GM12892 (cell line): Measurements from ENCODE around the gene CABLES1.
"Not testable (repeated sequence)": the region's sequence is repeated elsewhere in the genome, so short reads cannot be mapped to it uniquely, and the experiment has no call there.

ENCODE experiments used
- POLR2A ChIP-seq: IDR thresholded peaks from 2 replicates; pipeline ENCODE4 v1.6.1; 2011; ENCODE audit warnings: low read depth, low read length, control low read depth
- POLR2AphosphoS5 ChIP-seq: IDR thresholded peaks from 2 replicates; pipeline ENCODE4 v1.6.1; 2011; ENCODE audit warnings: low read depth, low read length, control low read depth

DNA sequence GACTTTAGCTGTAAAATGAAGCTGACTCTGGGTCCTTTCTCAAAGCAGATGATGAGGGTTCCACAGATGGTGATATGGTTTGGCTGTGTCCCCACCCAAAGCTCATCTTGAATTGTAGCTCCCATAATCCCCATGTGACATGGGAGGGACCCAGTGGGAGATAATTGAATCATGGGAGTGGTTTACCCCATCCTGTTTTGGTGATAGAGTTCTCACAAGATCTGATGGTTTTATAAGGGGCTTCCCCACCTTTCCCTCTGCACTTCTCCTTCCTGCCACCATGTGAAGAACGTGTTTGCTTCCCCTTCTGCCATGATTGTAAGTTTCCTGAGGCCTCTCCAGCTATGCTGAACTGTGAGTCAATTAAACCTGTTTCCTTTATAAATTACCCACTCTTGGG lies 133.8 kb downstream of the CABLES1 start:
- TF ChIP-seq POLR2AphosphoS5, POLR2A: not testable (repeated sequence)
